Measurements from ENCODE around the gene CT45A8.
"Not testable (repeated sequence)": the region's sequence is repeated elsewhere in the genome, so short reads cannot be mapped to it uniquely, and the experiment has no call there.

CT45A8 gene

GRCh38 chrX:135819912-135820311 lies 34.4 kb downstream of the CT45A8 start, which contains the start of gene CT45A2:
Gene CT45A2, minus strand, starts transcription at chrX:135820012. Its CDS starts 3,747 bp downstream, at chrX:135816265.
- not testable (repeated sequence) for TF ChIP-seq CTCF (IDR thresholded peaks at IDR 0.05)

- not testable (repeated sequence) for TF ChIP-seq CTCF (IDR thresholded peaks at IDR 0.05)
Observed at GRCh38 chrX:135802687-135803086, 51.7 kb downstream of the CT45A8 start, which contains the start of gene CT45A6. Gene CT45A6, minus strand, starts transcription at chrX:135802787. Its CDS starts 3,794 bp downstream, at chrX:135798993.
